Endometrial microvascular endothelial cells (primary cell): ENCODE results near the gene LRATD1. TPM values are rescaled to one million over a fixed set of nuclear protein-coding genes. Genes with fewer than 3 reads are reported as not detected.

Experiments used
- in situ Hi-C: cut with HindIII; loops from 2 replicates; pipeline ENCODE4 v1.10.0; 2017; ENCODE audit warnings: low sequenced_read_pairs, low pct_unique_long_range_greater_than_20kb; ENCODE audit errors: inconsistent ontology term
- total RNA-seq: library from RNA; depleted of rRNA; stranded (reverse); fragments of >200 nt; gene quantifications from one replicate; pipeline ENCODE4 v1.2.3, GENCODE V29; 2015; ENCODE audit errors: inconsistent ontology term

Gene LRATD1
- total RNA-seq, 1 donor from 2014 or later = 8.4 TPM

- in situ Hi-C loops = no loop called here
Observed at GRCh38 chr2:14631406-14632040, 994 bp upstream of the LRATD1 start.

GRCh38 chr2:14633061-14633460 is 544 bp downstream of the LRATD1 start:
- in situ Hi-C loops = no loop called here

GRCh38 chr2:14633461-14634181 is 1.1 kb downstream of the LRATD1 start:
- in situ Hi-C loops = no loop called here

DNA sequence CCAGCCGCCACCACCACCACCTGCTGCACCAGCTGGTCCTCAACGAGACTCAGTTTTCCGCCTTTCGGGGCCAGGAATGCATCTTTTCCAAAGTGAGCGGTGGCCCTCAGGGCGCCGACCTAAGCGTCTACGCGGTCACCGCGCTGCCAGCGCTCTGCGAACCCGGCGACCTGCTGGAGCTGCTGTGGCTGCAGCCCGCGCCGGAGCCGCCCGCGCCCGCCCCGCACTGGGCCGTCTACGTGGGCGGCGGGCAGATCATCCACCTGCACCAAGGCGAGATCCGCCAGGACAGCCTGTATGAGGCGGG is 1.6 kb downstream of the LRATD1 start:
- in situ Hi-C loops = no loop called here

DNA sequence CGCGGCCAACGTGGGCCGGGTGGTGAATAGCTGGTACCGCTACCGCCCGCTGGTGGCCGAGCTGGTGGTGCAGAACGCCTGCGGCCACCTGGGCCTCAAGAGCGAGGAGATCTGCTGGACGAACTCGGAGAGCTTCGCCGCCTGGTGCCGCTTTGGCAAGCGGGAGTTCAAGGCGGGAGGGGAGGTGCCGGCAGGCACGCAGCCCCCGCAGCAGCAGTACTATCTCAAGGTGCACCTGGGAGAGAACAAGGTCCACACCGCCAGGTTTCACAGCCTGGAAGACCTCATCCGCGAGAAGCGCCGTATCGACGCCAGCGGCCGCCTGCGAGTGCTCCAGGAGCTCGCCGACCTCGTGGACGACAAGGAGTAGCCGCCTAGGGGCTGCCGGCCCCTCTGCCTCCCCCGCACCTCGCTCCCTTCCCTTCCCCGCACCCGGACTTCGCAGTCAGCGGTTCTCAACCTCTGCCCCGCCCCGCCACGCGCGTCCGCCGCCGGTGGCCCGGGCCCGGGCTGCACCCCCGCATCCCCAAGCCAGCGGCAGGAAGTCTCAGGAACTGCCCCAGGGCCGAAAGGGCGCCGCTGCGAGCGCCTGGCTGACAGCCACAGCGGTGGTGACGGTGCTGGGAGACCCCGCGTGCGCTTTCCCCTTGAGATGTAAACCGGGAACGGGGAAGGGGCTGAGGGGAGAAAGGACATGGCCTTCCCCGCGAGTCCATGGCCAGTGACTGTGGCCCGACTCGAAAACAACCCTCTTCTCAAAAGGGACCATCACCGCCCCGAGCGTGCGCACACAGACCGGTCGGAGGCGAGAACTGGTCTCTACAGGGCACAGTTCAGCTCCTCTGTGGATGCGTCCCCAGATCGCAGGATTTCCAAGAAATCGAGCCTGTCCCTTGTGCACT is 2.2 kb downstream of the LRATD1 start:
- in situ Hi-C loops = no loop called here

DNA sequence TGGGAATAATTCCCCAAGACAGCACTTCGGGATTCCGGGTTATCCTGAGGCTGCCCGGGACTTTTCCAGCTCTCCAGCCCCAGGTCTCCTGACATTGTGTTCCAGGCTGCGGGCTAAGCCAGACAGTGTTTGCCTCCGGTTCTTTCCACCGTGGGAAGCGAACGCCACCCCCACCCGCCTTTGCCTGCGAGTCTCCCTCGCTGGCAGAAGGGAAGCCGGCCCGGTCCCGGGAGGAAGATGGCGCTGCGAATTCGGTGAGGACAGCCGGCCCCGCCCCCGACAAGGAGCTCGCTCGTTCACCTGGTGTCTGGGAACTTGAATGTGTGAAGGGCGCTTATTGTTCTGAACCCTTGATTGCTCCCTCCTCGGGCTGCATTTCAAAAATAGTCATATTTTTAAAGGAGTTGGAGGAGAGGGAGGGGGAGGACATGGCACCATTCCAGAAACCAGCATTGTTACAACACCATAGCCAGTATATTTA is 2.9 kb downstream of the LRATD1 start:
- in situ Hi-C loops = no loop called here

- in situ Hi-C loops = no loop called here
Observed at GRCh38 chr2:14638488-14638887, 6.0 kb downstream of the LRATD1 start.

DNA sequence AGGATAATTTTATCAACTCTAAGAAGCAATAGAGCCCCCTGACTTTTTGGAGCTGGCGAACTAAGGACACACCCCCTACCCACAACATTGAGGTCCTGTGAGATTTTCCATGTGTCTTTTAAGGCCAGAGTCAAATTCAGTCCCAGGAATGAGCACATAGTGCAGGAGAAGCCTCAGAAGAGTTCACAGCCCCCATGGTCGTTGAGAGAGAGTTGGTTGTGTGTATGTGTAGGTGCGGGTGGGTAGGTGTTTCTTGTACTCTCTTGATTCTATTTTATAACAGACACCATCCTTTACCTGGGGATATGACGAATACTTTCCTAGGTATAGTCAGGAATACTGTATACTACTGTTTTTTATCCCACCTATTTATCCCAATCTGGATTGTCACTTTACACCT is 8.6 kb downstream of the LRATD1 start:
- in situ Hi-C loops = no loop called here

- in situ Hi-C loops = no loop called here
Observed at GRCh38 chr2:14642499-14642898, 10.0 kb downstream of the LRATD1 start.

DNA sequence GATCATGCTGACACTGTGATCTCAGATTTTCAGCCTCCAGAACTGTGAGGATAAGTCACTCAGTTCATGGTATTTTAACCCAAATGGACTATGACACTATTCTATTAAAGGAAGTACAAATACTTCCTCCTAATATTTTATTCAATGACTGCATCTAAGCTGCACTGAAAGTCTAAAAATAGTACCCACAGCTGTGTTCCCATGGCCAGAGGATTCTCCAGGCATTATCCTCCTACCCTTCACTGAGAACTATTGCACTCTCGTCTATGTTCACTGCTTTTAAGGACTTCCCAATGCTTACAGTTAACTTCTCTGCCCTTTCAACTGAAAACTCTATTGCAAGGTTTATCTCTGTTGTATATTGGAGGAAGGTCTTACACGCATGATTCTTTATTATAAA is 15.2 kb downstream of the LRATD1 start:
- in situ Hi-C loops = no loop called here

GRCh38 chr2:14650066-14650465 is 17.5 kb downstream of the LRATD1 start:
- in situ Hi-C loops = no loop called here

- in situ Hi-C loops = no loop called here
Observed at GRCh38 chr2:14654835-14655282, 22.3 kb downstream of the LRATD1 start.

GRCh38 chr2:14656146-14656545 is 23.6 kb downstream of the LRATD1 start:
- in situ Hi-C loops = no loop called here

GRCh38 chr2:14661163-14661562 is 28.6 kb downstream of the LRATD1 start:
- in situ Hi-C loops = no loop called here

- in situ Hi-C loops = no loop called here
Observed at GRCh38 chr2:14673351-14673875, 40.9 kb downstream of the LRATD1 start.

DNA sequence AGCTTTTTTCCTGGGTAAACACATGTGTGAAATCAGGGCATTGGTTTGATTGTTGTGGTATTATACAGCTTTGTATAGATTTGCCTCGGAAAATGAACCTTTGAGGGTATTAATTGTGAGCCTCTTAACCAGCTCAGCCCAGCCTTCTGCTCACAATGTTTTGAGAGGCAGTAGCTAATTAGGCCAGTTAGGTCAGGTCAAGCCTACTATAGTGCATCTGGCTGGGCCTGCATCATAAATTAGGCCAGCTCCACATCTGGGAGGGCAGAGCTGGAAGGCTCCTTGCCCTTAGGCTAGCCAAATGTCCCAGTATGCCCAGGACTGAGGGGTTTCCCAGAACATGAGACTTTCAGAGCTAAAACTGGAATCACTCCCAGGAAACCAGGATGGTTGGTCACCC is 43.0 kb downstream of the LRATD1 start:
- in situ Hi-C loops = no loop called here

DNA sequence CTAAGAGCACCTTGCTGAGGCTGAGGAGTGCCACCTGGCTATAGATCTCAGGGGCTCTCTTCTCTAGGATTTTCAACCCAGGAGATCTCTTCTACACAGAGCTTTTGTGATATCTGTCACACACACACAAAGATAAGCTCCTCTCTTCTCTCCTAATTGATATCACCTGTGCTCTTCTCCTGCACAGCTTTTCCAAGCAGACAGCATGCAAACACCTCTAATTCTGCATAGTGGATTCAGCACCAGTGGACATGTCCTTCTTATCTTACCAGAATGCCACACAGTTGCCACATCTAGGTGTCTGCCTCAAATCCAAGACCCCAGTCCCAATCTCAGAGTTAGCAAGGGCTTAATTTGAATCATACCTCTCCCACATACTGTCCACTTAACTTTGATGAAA is 43.9 kb downstream of the LRATD1 start:
- in situ Hi-C loops = no loop called here

DNA sequence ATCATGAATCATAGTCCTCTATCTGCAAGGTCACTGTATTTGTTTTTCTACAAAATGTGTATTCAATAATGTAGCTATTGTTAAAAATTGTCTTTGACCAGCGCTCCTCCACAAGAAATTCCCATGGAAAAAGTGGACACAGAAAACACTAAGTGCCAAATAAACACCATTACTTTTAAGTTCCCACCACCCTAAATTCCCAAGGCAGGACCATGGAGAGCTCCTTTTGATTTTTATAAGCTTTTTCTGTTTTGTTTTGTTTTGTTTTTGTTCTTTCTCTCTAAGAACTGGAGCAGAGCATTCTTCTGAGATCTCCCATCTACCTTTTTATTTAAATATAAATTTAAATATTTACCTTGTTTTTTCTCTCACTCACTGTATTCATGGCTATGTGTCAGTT is 44.5 kb downstream of the LRATD1 start:
- in situ Hi-C loops = no loop called here

GRCh38 chr2:14678761-14679160 is 46.2 kb downstream of the LRATD1 start:
- in situ Hi-C loops = no loop called here
